ENCODE data around the gene AKT2. TPM values are rescaled to one million over a fixed set of nuclear protein-coding genes. Genes with fewer than 3 reads are reported as not detected.

The AKT2 gene
- total RNA-seq, 1 experiment from 2014 or later, result 223 TPM

GRCh38 chr19:40190891-40191835 is 94.0 kb downstream of the AKT2 start, which contains the start of gene MAP3K10:
MAP3K10 (plus strand) TSS chr19:40191426; CDS start chr19:40192032, 606 bp downstream.
- DNase-seq (ENCODE audit: low spot score), result peak; percentile 64

DNA sequence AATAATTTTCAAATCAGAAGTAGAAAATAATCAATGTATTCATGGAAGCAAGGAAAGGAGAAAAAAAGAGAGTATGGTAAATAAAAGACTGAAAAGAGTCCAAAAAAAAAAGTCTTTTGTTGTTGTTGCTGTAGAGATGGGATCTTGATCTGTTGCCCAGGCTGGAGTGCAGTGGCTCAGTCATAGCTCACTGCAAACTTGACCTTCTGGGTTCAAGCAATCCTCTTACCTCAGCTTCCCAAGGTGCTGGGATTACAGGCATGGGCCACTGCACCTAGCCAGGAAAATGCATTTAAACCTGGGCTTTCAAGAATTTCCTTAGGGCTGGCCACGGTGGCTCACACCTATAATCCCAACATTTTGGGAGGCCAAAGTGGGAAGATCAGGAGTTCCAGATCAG is 100.9 kb downstream of the AKT2 start:
- DNase-seq (ENCODE audit: low spot score), result no peak

Small RNAs within 50 kb of the gene (small RNA-seq; reads per million reads assigned to genes)
- gene MIR641 (0.65 reads per million), gene RNU6-945P (not detected)

Other genes with a start within 250 kb of the AKT2 start
- gene ZNF780B, start 229.1 kb downstream of the AKT2 start, total RNA-seq (2014; rRNA removed; shearing (Covaris generic)), result 10.2 and 11.5 TPM in 2 replicates
- gene ZNF780A, start 194.4 kb downstream of the AKT2 start, total RNA-seq (2014; rRNA removed; shearing (Covaris generic)), result 9.3 and 11.9 TPM in 2 replicates
- 9.7 and 15.2 TPM in 2 replicates for gene MAP3K10, start 93.9 kb downstream of the AKT2 start, total RNA-seq (2014; rRNA removed; shearing (Covaris generic))
- gene TTC9B, start 67.0 kb downstream of the AKT2 start, total RNA-seq (2014; rRNA removed; shearing (Covaris generic)), result 0.94 TPM in 1 of 2 replicates, not detected in the other
- gene CCNP, start 58.7 kb downstream of the AKT2 start, total RNA-seq (2014; rRNA removed; shearing (Covaris generic)), result 0.23 and 1.2 TPM in 2 replicates
- 35.7 and 36.9 TPM in 2 replicates for gene C19orf47, start 63.1 kb upstream of the AKT2 start, total RNA-seq (2014; rRNA removed; shearing (Covaris generic))
- 156 and 178 TPM in 2 replicates for gene PLD3, start 63.4 kb upstream of the AKT2 start, total RNA-seq (2014; rRNA removed; shearing (Covaris generic))
- gene HIPK4, start 104.8 kb upstream of the AKT2 start, total RNA-seq (2014; rRNA removed; shearing (Covaris generic)), result 0.10 TPM in 1 of 2 replicates, not detected in the other
- 1.3 and 1.8 TPM in 2 replicates for gene PRX, start 128.0 kb upstream of the AKT2 start, total RNA-seq (2014; rRNA removed; shearing (Covaris generic))
- gene SERTAD1, start 140.6 kb upstream of the AKT2 start, total RNA-seq (2014; rRNA removed; shearing (Covaris generic)), result 32.1 and 32.7 TPM in 2 replicates
- 23.4 and 30.6 TPM in 2 replicates for gene SERTAD3, start 159.0 kb upstream of the AKT2 start, total RNA-seq (2014; rRNA removed; shearing (Covaris generic))
- gene BLVRB, start 180.4 kb upstream of the AKT2 start, total RNA-seq (2014; rRNA removed; shearing (Covaris generic)), result 201 and 206 TPM in 2 replicates
- 0.23 and 1.3 TPM in 2 replicates for gene SPTBN4, start 181.7 kb upstream of the AKT2 start, total RNA-seq (2014; rRNA removed; shearing (Covaris generic))